Panc1 (cell line): Measurements from ENCODE around the gene SMARCE1. TPM values are rescaled to one million over a fixed set of nuclear protein-coding genes. Genes with fewer than 3 reads are reported as not detected.

Experiments used
- ATAC-seq: fragments of 200-7000 bp; cut with Tn5 transposase; 2 replicates; pipeline ENCODE4 v1.9.1; 2020; ENCODE audit warnings: mild to moderate bottlenecking, moderate library complexity
- BruUV-seq: library from RNA; stranded (reverse); fragments of 400-500 nt; replicated peaks from 2 replicates; lab custom pipeline; 2021; lab: Mats Ljungman, UMichigan
- CTCF ChIA-PET: fragments of 300-600 bp; sonication (Branson Sonifier 250); formaldehyde crosslinking; loops from one replicate; lab custom pipeline; 2022; ENCODE audit warnings: antibody characterized with exemption; lab: Charles Lee
- POLR2A ChIA-PET: fragments of 300-600 bp; sonication (Branson Sonifier 250); formaldehyde crosslinking; loops from one replicate; lab custom pipeline; 2022; ENCODE audit warnings: antibody characterized with exemption; lab: Charles Lee
- DNase-seq: peaks from one replicate; pipeline ENCODE4 v3.0.0-alpha.2; 2010; ENCODE audit warnings: low read depth, low spot score
- H3K27ac ChIP-seq: 2 replicates; pipeline ENCODE4 v1.5.1; 2011; ENCODE audit warnings: mild to moderate bottlenecking, low read length, inconsistent platforms
- H3K27me3 ChIP-seq: fragments of 200-500 bp; sonication (Bioruptor generic); 2 replicates; pipeline ENCODE4 v1.6.0; 2014; ENCODE audit warnings: low read length, inconsistent platforms; ENCODE audit not compliant: control insufficient read depth, insufficient read depth
- H3K36me3 ChIP-seq: fragments of 200-500 bp; sonication (Bioruptor generic); 2 replicates; pipeline ENCODE4 v1.5.1; 2014; ENCODE audit warnings: inconsistent platforms, mild to moderate bottlenecking, low read length, moderate library complexity; ENCODE audit not compliant: control insufficient read depth, insufficient read depth
- H3K4me1 ChIP-seq: 2 replicates; pipeline ENCODE4 v1.5.1; 2011; ENCODE audit warnings: inconsistent platforms, mild to moderate bottlenecking, low read length, moderate library complexity; ENCODE audit not compliant: control insufficient read depth, insufficient read depth
- H3K4me3 ChIP-seq, 2 experiments: 2 replicates each; pipeline ENCODE4 v1.5.1; 2011 to 2012; ENCODE audit warnings: low read depth in 2 of 2, low read length in 2 of 2, mild to moderate bottlenecking in 2 of 2, inconsistent platforms in 1 of 2, moderate library complexity in 1 of 2
- H3K9me3 ChIP-seq: fragments of 200-500 bp; sonication (Bioruptor generic); 2 replicates; pipeline ENCODE4 v1.5.1; 2014; ENCODE audit warnings: low read depth, mild to moderate bottlenecking, inconsistent platforms, low read length, moderate library complexity; ENCODE audit not compliant: control insufficient read depth, insufficient read depth
- POLR2AphosphoS5 ChIP-seq: IDR thresholded peaks from 2 replicates; pipeline ENCODE4 v1.6.1; 2012; ENCODE audit warnings: mild to moderate bottlenecking, low read depth, low read length, moderate library complexity
- SIN3A ChIP-seq: IDR thresholded peaks from 2 replicates; pipeline ENCODE4 v1.6.1; 2012; ENCODE audit warnings: low read depth, mild to moderate bottlenecking, low read length, moderate library complexity, borderline replicate concordance; ENCODE audit not compliant: insufficient read depth
- TCF7L2 ChIP-seq: IDR thresholded peaks from 2 replicates; pipeline ENCODE4 v1.6.1; 2011; ENCODE audit warnings: mild to moderate bottlenecking, low read depth, low read length, inconsistent platforms
- in situ Hi-C: cut with HindIII; loops from 2 replicates; pipeline ENCODE4 v1.10.0; 2016; ENCODE audit warnings: low sequenced_read_pairs, low pct_unique_long_range_greater_than_20kb
- intact Hi-C: fragments of 100-400 bp; cut with micrococcal nuclease; formaldehyde crosslinking; loops from one replicate; pipeline ENCODE4 v1.10.0; 2022; ENCODE audit not compliant: unreplicated experiment
- total RNA-seq: library from RNA; stranded (reverse); gene quantifications from one replicate; pipeline ENCODE4 v1.2.1, GENCODE V29; 2021; ENCODE audit not compliant: unreplicated experiment
- TF ChIP-seq, protein P1 (sequence below): fragments of 450-650 bp; IDR thresholded peaks from 2 replicates; pipeline ENCODE4 v1.5.1; 2017; ENCODE audit warnings: mild to moderate bottlenecking
- TF ChIP-seq, protein P2 (sequence below), 2 experiments: IDR thresholded peaks; 2 replicates each; pipeline ENCODE4 v1.6.1; 2011 to 2012; ENCODE audit warnings: low read depth in 2 of 2, control low read depth in 1 of 2, low read length in 1 of 2, mild to moderate bottlenecking in 1 of 2, moderate library complexity in 1 of 2; ENCODE audit not compliant: insufficient read depth in 1 of 2

Gene SMARCE1
- total RNA-seq, 1 experiment from 2014 or later, result 129 TPM

DNA sequence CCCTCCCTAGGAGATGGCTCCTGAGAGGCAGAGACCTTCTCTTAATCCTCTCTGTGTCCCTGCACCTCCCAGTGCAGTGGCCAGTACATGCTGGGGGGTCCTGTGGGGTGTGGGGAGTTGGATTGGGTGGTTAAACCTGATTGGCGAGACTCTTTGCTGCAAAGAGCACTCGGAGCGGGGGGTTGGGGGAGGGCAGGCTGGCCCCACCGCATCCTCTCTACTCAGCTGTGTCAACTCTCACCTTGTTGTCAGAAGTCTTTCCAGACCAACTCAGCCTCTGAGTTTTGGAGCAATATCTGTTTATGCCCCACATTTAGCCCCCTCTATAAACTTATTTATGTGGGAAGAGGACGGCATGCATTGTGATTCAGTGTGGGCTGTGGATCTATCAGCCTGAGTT is 40.0 kb downstream of the SMARCE1 start:
- no peaks in the 10 kb centered on the region for H3K9me3 ChIP-seq
- TF ChIP-seq, protein P1, sequence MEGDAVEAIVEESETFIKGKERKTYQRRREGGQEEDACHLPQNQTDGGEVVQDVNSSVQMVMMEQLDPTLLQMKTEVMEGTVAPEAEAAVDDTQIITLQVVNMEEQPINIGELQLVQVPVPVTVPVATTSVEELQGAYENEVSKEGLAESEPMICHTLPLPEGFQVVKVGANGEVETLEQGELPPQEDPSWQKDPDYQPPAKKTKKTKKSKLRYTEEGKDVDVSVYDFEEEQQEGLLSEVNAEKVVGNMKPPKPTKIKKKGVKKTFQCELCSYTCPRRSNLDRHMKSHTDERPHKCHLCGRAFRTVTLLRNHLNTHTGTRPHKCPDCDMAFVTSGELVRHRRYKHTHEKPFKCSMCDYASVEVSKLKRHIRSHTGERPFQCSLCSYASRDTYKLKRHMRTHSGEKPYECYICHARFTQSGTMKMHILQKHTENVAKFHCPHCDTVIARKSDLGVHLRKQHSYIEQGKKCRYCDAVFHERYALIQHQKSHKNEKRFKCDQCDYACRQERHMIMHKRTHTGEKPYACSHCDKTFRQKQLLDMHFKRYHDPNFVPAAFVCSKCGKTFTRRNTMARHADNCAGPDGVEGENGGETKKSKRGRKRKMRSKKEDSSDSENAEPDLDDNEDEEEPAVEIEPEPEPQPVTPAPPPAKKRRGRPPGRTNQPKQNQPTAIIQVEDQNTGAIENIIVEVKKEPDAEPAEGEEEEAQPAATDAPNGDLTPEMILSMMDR, result no peak
- TF ChIP-seq TCF7L2, result no peak
- TF ChIP-seq, protein P2, sequence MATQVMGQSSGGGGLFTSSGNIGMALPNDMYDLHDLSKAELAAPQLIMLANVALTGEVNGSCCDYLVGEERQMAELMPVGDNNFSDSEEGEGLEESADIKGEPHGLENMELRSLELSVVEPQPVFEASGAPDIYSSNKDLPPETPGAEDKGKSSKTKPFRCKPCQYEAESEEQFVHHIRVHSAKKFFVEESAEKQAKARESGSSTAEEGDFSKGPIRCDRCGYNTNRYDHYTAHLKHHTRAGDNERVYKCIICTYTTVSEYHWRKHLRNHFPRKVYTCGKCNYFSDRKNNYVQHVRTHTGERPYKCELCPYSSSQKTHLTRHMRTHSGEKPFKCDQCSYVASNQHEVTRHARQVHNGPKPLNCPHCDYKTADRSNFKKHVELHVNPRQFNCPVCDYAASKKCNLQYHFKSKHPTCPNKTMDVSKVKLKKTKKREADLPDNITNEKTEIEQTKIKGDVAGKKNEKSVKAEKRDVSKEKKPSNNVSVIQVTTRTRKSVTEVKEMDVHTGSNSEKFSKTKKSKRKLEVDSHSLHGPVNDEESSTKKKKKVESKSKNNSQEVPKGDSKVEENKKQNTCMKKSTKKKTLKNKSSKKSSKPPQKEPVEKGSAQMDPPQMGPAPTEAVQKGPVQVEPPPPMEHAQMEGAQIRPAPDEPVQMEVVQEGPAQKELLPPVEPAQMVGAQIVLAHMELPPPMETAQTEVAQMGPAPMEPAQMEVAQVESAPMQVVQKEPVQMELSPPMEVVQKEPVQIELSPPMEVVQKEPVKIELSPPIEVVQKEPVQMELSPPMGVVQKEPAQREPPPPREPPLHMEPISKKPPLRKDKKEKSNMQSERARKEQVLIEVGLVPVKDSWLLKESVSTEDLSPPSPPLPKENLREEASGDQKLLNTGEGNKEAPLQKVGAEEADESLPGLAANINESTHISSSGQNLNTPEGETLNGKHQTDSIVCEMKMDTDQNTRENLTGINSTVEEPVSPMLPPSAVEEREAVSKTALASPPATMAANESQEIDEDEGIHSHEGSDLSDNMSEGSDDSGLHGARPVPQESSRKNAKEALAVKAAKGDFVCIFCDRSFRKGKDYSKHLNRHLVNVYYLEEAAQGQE (IDR thresholded peaks at IDR 0.05; ENCODE audit: insufficient read depth in 1 of 2, low read depth in 2 of 2, low read length in 1 of 2), result no peak
- no peak for TF ChIP-seq SIN3A
- no peak for TF ChIP-seq POLR2AphosphoS5
- ChIA-PET CTCF (no interaction called here), POLR2A (no interaction called here)
- intact Hi-C loops (no loop called here), in situ Hi-C loops (no loop called here)
- no peak overlapping the region for H3K4me3 ChIP-seq
- peaks cover 2% of the 10 kb centered on the region; the same call in 1 of the 2 replicates for H3K27me3 ChIP-seq
- H3K27ac ChIP-seq, result no peak overlapping the region
- no peak for DNase-seq
- BruUV-seq, result no TSS peak
- no peak for ATAC-seq
- H3K36me3 ChIP-seq, result no peaks in the 10 kb centered on the region
- no peaks in the 10 kb centered on the region for H3K4me1 ChIP-seq

DNA sequence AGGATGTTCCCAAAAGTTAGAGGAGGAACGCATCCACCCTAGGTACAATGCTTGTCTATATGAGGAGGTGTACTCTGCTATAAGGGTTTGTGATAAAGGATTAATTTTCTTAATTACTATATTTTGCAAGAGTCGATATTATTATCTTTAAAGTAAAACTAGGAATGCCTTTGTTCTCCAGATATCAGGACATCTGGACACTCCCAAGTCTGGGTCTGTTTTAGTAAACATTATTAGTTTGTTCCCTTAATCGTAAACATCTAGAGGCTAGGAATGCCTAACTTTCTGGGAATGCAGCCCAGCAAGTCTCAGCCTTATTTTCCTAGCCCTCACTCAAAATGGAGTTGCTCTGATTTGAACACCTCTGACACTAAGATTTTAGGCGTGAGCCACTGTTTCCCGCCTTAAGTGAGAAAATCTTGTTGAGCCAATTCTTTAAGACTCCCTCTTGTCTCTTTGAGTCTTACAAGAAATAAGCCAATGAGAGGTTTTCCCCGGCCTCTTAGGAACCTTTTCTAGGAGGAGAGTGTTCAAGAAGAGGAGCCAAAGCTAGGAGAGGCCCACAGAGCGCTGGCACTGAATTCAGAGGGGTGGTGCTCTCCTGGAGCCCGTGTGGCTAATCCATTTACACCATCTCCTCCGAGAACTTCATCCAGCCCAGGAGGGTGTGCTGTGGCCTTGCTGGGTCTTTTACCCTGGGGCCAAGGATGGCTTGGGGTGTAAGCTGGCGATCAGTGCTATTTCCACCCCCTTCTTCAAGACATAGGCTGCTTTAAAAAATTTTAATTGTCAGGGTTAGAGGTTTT is 40.9 kb downstream of the SMARCE1 start:
- DNase-seq, result no peak
- intact Hi-C loops (no loop called here), in situ Hi-C loops (no loop called here)
- ATAC-seq, result no peak
- Histone ChIP-seq H3K36me3 (no peaks in the 10 kb centered on the region), H3K4me3 (no peak overlapping the region), H3K4me1 (no peaks in the 10 kb centered on the region), H3K9me3 (no peaks in the 10 kb centered on the region), H3K27ac (no peak overlapping the region), H3K27me3 (no peaks in the 10 kb centered on the region; the same call in 1 of the 2 replicates)
- BruUV-seq, result no TSS peak
- no peak for TF ChIP-seq POLR2AphosphoS5
- TF ChIP-seq, protein P2 (IDR thresholded peaks at IDR 0.05; ENCODE audit: insufficient read depth in 1 of 2, low read depth in 2 of 2, low read length in 1 of 2), result no peak
- no peak for TF ChIP-seq SIN3A
- TF ChIP-seq, protein P1, result no peak
- TF ChIP-seq TCF7L2, result no peak
- POLR2A ChIA-PET, result no interaction called here
- CTCF ChIA-PET, result no interaction called here
